ENCODE measurements around the gene CDK19.
"Not testable (repeated sequence)": the region's sequence is repeated elsewhere in the genome, so short reads cannot be mapped to it uniquely, and the experiment has no call there.

The CDK19 gene

DNA sequence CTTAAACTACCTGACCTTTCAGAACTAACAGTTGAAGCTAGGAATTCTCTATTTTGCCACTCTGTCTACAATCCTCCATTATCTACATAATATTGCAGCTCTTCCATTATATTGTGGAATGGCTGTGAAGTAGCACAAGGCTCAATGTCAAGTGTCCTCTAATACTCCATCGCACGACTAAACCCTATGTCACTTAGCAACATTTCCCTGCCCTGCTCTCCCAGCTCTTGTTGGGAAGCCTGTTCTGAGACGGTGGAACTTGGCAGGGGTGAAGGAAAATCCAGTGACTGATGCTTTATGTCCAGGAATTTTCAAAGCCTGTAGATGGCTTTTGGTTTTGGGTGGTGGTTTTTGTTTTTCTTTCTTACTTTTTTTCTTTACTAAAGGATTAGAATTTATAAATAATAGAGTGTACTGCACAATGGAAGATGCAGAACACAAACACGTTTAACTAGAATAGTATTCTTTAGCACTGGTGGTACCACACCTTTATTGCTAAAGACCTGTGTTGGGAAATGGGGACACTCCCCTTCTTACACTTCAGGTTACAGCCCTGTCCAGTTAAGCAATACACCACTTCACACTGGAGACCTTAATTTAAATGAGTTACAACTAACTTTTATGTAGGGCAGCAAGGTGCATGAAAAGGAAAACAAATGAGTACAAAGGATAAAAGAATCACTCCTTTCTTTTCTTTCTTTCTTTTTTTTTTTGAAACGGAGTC, 38.6 kb upstream of the CDK19 start:
- H3K27ac ChIP-seq = no peak overlapping the region
- no peak for TF ChIP-seq ZFX (IDR thresholded peaks at IDR 0.05; ENCODE audit: borderline replicate concordance)
- TF ChIP-seq CTCF (IDR thresholded peaks at IDR 0.05) = no peak

- TF ChIP-seq ZFX (IDR thresholded peaks at IDR 0.05; ENCODE audit: borderline replicate concordance) (no peak), CTCF (IDR thresholded peaks at IDR 0.05) (no peak)
- H3K27ac ChIP-seq = no peak overlapping the region
These were observed 37.5 kb upstream of the CDK19 start for GRCh38 chr6:110852773-110853172.

GRCh38 chr6:110849781-110850180, 34.5 kb upstream of the CDK19 start:
- H3K27ac ChIP-seq = no peak overlapping the region
- TF ChIP-seq ZFX (IDR thresholded peaks at IDR 0.05; ENCODE audit: borderline replicate concordance) (no peak), CTCF (IDR thresholded peaks at IDR 0.05) (no peak)

GRCh38 chr6:110841266-110841665, 26.0 kb upstream of the CDK19 start:
- no peak for TF ChIP-seq ZFX (IDR thresholded peaks at IDR 0.05; ENCODE audit: borderline replicate concordance)
- no peak for TF ChIP-seq CTCF (IDR thresholded peaks at IDR 0.05)
- H3K27ac ChIP-seq = no peak overlapping the region

DNA sequence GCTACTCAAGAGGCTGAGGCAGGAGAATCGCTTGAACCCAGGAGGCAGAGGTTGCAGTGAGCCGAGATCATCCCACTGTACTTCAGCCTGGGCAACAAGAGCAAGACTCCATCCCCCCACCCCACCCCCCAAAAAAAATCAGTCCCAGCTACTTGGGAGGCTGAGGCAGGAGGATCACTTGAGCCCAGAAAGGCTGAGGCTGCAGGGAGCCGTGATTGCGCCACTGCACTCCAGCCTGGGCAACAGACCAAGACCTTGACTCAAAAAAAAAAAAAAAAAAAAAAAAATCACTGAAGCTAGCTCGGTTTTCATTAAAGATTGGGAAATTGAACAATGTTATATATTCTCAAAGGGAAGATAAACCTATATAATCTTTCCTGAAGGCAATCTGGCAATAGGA, 20.5 kb upstream of the CDK19 start:
- not testable (repeated sequence) for H3K27ac ChIP-seq

DNA sequence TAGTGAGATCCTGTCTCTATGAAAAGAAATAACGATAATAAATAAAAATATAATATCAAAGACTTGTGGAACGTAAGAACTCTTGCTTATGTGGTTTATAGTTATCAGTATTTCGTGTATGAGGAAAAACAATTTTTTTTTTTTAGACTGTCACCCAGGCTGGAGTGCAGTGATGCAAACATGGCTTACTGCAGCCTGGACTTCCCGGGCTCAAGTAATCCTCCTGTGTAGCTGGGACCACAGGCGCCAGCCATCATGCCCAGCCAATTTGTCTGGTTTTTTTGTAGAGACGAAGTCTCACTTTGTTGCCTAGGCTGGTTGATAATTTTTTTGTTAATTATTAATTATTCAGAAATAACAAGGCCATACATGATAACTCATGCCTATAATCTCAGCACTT, 18.6 kb upstream of the CDK19 start:
- TF ChIP-seq ZFX (IDR thresholded peaks at IDR 0.05; ENCODE audit: borderline replicate concordance) = no peak
- TF ChIP-seq CTCF (IDR thresholded peaks at IDR 0.05) = no peak
- H3K27ac ChIP-seq = no peak overlapping the region

- H3K27ac ChIP-seq = no peak overlapping the region
- no peak for TF ChIP-seq ZFX (IDR thresholded peaks at IDR 0.05; ENCODE audit: borderline replicate concordance)
- TF ChIP-seq CTCF (IDR thresholded peaks at IDR 0.05) = no peak
These were observed 16.1 kb upstream of the CDK19 start for GRCh38 chr6:110831405-110831804.

DNA sequence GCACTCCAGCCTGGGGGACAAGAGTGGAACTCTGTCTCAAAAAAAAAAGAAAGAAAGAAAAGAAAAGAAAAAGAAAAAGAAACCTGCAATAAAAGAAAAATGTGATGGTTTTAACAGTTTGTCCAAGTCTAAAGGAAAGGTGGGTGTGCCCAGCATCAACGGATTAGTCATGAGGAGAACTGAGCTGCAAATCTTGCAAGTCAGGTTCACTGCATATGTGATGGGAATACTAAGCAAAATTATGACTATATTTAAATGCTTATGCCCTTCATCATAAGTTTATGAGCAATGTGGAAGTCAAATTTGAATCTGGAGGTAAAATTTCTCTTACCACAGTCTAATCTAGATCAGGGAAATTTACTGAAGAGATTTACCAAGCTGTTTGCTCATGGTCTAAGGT, 13.1 kb upstream of the CDK19 start:
- TF ChIP-seq ZFX (IDR thresholded peaks at IDR 0.05; ENCODE audit: borderline replicate concordance) (no peak), CTCF (IDR thresholded peaks at IDR 0.05) (no peak)
- no peak overlapping the region for H3K27ac ChIP-seq

Measured in 22Rv1 (cell line).